ENCODE data around the gene RAP1A.

DNA sequence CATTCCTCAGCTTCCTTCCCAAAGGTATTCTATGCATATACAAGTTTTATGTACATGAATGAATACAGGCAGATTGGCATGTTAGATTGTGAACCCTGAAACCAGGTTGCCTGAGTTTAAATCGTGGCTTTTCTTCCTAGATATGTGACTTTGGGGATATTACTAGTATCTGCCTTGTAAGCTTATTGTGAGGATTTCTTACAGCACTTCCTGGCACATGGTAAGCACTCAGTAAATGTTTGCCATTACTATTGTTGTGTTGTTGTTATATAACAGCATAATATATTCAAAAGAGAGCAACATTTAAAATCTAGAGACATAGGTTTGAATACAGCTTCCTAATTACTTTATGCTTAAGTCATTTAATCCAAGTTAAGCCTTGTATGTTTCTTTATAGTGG, 45.1 kb downstream of the RAP1A start:
- TF ChIP-seq LEF1 (IDR thresholded peaks at IDR 0.05; ENCODE audit: borderline replicate concordance) = no peak
- no peak for TF ChIP-seq FOXM1 (IDR thresholded peaks at IDR 0.05; ENCODE audit: borderline replicate concordance)
- no peak for TF ChIP-seq SP1 (IDR thresholded peaks at IDR 0.05)
- TF ChIP-seq SUZ12 (IDR thresholded peaks at IDR 0.05) = no peak
- TF ChIP-seq TARDBP (IDR thresholded peaks at IDR 0.05) = no peak
- no peak for TF ChIP-seq BHLHE40 (IDR thresholded peaks at IDR 0.05; ENCODE audit: borderline replicate concordance)
- TF ChIP-seq FOXA1 (IDR thresholded peaks at IDR 0.05) = no peak
- no peak for TF ChIP-seq NFRKB (IDR thresholded peaks at IDR 0.05)

Measured in HEK293T (cell line).